K562 (cell line): ENCODE data around the gene PDLIM5.

Experiments used
- ESRRA ChIP-seq: fragments of 450-650 bp; IDR thresholded peaks from 2 replicates; pipeline ENCODE4 v1.6.1; 2014; ENCODE audit warnings: low read depth, mild to moderate bottlenecking, moderate library complexity, borderline replicate concordance
- IRF2 ChIP-seq: sonication (generic); formaldehyde crosslinking; IDR thresholded peaks from 2 replicates; pipeline ENCODE4 v1.8.1; 2022; ENCODE audit warnings: mild to moderate bottlenecking, missing genetic modification reagents
- POLR2A ChIP-seq: fragments of 450-650 bp; conservative IDR thresholded peaks from 2 replicates; pipeline ENCODE4 v1.6.1; 2016
- PRPF4 ChIP-seq: fragments of 200-400 bp; formaldehyde crosslinking; IDR thresholded peaks from one replicate; pipeline ENCODE4 v1.6.1; 2017; ENCODE audit warnings: low read length, low read depth, mild to moderate bottlenecking; ENCODE audit not compliant: insufficient read depth, poor library complexity, severe bottlenecking
- ZNF347 ChIP-seq: fragments of 450-650 bp; formaldehyde crosslinking; IDR thresholded peaks from 2 replicates; pipeline ENCODE4 v1.4.0; 2020; ENCODE audit warnings: low read depth, mild to moderate bottlenecking, moderate library complexity
- ZNF695 ChIP-seq: fragments of 450-650 bp; formaldehyde crosslinking; IDR thresholded peaks from 2 replicates; pipeline ENCODE4 v1.4.0; 2020; ENCODE audit warnings: mild to moderate bottlenecking, moderate library complexity
- ZSCAN32 ChIP-seq: fragments of 450-650 bp; formaldehyde crosslinking; IDR thresholded peaks from 2 replicates; pipeline ENCODE4 v1.4.0; 2020; ENCODE audit warnings: mild to moderate bottlenecking, moderate library complexity
- TF ChIP-seq, protein P1 (sequence below): sonication (generic); formaldehyde crosslinking; IDR thresholded peaks from 2 replicates; pipeline ENCODE4 v1.4.0; 2020; ENCODE audit warnings: mild to moderate bottlenecking, missing genetic modification reagents
- TF ChIP-seq, protein P2 (sequence below), 3 experiments: IDR thresholded peaks in 2 of 3; conservative IDR thresholded peaks in 1 of 3; 2 replicates each; pipeline ENCODE4 v1.5.1; 2011 to 2012; ENCODE audit warnings: low read length in 3 of 3, mild to moderate bottlenecking in 3 of 3, control low read depth in 2 of 3, improper control_type of control experiment in 1 of 3, inconsistent platforms in 1 of 3, low read depth in 1 of 3, mixed read lengths in 1 of 3, moderate library complexity in 1 of 3; ENCODE audit not compliant: insufficient read depth in 2 of 3
- TF ChIP-seq, protein P3 (sequence below), 2 experiments: fragments of 200-800 bp in 1 of 2; sonication (Bioruptor generic) in 1 of 2; sonication (generic) in 1 of 2; formaldehyde crosslinking in 1 of 2; IDR thresholded peaks in 1 of 2; conservative IDR thresholded peaks in 1 of 2; 2 replicates each; pipeline versions ENCODE4 v1.5.0 to v1.6.1; 2016 to 2020; ENCODE audit warnings: missing compliant biosample characterization in 1 of 2, missing genetic modification characterization in 1 of 2, missing genetic modification reagents in 1 of 2
- TF ChIP-seq, protein P4 (sequence below): fragments of 250-450 bp; sonication (Bioruptor Pico); IDR thresholded peaks from 2 replicates; pipeline ENCODE4 v1.4.0; 2020; ENCODE audit warnings: mild to moderate bottlenecking
- TF ChIP-seq, protein P5 (sequence below): fragments of 250-450 bp; sonication (Bioruptor Pico); IDR thresholded peaks from 2 replicates; pipeline ENCODE4 v1.4.0; 2020; ENCODE audit warnings: mild to moderate bottlenecking, moderate library complexity
- TF ChIP-seq, protein P6 (sequence below): fragments of 250-450 bp; sonication (Bioruptor Pico); IDR thresholded peaks from 2 replicates; pipeline ENCODE4 v1.4.0; 2020; ENCODE audit warnings: mild to moderate bottlenecking, moderate library complexity
- TF ChIP-seq, protein P7 (sequence below): fragments of 150-350 bp; IDR thresholded peaks from 2 replicates; pipeline ENCODE4 v1.6.1; 2014; ENCODE audit warnings: low read depth, mild to moderate bottlenecking, low read length, borderline replicate concordance

DNA sequence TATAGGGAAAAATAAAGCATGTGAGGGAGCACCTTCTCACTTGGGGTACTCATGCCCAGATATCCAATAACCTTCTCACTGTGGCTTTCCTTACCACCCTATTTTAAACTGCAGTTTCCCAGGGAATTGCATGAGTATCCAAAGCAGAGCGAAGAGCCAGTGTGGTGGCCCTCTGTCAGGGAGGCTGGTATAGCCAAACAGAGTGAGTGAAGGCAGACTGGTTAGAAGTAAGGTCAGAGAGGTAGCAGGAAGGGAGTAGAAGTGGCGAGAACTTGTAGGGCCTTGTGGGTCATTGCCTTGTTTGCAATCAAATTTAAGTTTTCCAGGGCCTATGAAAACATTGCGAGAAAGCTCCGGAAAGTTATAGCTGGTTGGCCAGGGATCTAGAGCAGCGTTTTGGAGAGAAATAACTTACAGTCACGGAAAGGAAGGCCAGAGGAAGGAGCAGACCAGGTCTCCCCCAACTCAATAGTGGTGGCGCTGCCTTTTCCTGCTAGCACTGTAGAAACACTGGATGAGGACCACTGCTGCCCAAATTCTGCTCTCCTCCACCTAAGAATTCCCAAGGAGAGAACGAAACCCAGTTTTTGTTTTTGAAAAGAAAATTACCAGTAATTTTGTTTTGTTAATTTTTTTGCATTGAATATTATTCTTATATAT, 77.2 kb downstream of the PDLIM5 start:
- TF ChIP-seq ZSCAN32: no peak
- TF ChIP-seq, protein P1, sequence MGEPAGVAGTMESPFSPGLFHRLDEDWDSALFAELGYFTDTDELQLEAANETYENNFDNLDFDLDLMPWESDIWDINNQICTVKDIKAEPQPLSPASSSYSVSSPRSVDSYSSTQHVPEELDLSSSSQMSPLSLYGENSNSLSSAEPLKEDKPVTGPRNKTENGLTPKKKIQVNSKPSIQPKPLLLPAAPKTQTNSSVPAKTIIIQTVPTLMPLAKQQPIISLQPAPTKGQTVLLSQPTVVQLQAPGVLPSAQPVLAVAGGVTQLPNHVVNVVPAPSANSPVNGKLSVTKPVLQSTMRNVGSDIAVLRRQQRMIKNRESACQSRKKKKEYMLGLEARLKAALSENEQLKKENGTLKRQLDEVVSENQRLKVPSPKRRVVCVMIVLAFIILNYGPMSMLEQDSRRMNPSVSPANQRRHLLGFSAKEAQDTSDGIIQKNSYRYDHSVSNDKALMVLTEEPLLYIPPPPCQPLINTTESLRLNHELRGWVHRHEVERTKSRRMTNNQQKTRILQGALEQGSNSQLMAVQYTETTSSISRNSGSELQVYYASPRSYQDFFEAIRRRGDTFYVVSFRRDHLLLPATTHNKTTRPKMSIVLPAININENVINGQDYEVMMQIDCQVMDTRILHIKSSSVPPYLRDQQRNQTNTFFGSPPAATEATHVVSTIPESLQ: no peak
- TF ChIP-seq, protein P2, sequence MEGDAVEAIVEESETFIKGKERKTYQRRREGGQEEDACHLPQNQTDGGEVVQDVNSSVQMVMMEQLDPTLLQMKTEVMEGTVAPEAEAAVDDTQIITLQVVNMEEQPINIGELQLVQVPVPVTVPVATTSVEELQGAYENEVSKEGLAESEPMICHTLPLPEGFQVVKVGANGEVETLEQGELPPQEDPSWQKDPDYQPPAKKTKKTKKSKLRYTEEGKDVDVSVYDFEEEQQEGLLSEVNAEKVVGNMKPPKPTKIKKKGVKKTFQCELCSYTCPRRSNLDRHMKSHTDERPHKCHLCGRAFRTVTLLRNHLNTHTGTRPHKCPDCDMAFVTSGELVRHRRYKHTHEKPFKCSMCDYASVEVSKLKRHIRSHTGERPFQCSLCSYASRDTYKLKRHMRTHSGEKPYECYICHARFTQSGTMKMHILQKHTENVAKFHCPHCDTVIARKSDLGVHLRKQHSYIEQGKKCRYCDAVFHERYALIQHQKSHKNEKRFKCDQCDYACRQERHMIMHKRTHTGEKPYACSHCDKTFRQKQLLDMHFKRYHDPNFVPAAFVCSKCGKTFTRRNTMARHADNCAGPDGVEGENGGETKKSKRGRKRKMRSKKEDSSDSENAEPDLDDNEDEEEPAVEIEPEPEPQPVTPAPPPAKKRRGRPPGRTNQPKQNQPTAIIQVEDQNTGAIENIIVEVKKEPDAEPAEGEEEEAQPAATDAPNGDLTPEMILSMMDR (IDR thresholded peaks at IDR 0.05 in 2 of 3, conservative IDR thresholded peaks at IDR 0.05 in 1 of 3; ENCODE audit: insufficient read depth in 2 of 3, low read depth in 1 of 3, low read length in 3 of 3): no peak
- TF ChIP-seq, protein P3, sequence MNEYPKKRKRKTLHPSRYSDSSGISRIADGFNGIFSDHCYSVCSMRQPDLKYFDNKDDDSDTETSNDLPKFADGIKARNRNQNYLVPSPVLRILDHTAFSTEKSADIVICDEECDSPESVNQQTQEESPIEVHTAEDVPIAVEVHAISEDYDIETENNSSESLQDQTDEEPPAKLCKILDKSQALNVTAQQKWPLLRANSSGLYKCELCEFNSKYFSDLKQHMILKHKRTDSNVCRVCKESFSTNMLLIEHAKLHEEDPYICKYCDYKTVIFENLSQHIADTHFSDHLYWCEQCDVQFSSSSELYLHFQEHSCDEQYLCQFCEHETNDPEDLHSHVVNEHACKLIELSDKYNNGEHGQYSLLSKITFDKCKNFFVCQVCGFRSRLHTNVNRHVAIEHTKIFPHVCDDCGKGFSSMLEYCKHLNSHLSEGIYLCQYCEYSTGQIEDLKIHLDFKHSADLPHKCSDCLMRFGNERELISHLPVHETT (CRISPR knock-in tag; conservative IDR thresholded peaks at IDR 0.05 in 1 of 2, IDR thresholded peaks at IDR 0.05 in 1 of 2): no peak
- TF ChIP-seq, protein P4, sequence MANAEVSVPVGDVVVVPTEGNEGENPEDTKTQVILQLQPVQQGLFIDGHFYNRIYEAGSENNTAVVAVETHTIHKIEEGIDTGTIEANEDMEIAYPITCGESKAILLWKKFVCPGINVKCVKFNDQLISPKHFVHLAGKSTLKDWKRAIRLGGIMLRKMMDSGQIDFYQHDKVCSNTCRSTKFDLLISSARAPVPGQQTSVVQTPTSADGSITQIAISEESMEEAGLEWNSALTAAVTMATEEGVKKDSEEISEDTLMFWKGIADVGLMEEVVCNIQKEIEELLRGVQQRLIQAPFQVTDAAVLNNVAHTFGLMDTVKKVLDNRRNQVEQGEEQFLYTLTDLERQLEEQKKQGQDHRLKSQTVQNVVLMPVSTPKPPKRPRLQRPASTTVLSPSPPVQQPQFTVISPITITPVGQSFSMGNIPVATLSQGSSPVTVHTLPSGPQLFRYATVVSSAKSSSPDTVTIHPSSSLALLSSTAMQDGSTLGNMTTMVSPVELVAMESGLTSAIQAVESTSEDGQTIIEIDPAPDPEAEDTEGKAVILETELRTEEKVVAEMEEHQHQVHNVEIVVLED (CRISPR knock-in tag): no peak
- TF ChIP-seq ZNF695: no peak
- TF ChIP-seq ZNF347 (CRISPR knock-in tag): no peak
- TF ChIP-seq, protein P5, sequence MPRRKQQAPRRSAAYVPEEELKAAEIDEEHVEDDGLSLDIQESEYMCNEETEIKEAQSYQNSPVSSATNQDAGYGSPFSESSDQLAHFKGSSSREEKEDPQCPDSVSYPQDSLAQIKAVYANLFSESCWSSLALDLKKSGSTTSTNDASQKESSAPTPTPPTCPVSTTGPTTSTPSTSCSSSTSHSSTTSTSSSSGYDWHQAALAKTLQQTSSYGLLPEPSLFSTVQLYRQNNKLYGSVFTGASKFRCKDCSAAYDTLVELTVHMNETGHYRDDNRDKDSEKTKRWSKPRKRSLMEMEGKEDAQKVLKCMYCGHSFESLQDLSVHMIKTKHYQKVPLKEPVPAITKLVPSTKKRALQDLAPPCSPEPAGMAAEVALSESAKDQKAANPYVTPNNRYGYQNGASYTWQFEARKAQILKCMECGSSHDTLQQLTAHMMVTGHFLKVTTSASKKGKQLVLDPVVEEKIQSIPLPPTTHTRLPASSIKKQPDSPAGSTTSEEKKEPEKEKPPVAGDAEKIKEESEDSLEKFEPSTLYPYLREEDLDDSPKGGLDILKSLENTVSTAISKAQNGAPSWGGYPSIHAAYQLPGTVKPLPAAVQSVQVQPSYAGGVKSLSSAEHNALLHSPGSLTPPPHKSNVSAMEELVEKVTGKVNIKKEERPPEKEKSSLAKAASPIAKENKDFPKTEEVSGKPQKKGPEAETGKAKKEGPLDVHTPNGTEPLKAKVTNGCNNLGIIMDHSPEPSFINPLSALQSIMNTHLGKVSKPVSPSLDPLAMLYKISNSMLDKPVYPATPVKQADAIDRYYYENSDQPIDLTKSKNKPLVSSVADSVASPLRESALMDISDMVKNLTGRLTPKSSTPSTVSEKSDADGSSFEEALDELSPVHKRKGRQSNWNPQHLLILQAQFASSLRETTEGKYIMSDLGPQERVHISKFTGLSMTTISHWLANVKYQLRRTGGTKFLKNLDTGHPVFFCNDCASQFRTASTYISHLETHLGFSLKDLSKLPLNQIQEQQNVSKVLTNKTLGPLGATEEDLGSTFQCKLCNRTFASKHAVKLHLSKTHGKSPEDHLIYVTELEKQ (CRISPR knock-in tag): no peak
- TF ChIP-seq PRPF4: no peak
- TF ChIP-seq, protein P6, sequence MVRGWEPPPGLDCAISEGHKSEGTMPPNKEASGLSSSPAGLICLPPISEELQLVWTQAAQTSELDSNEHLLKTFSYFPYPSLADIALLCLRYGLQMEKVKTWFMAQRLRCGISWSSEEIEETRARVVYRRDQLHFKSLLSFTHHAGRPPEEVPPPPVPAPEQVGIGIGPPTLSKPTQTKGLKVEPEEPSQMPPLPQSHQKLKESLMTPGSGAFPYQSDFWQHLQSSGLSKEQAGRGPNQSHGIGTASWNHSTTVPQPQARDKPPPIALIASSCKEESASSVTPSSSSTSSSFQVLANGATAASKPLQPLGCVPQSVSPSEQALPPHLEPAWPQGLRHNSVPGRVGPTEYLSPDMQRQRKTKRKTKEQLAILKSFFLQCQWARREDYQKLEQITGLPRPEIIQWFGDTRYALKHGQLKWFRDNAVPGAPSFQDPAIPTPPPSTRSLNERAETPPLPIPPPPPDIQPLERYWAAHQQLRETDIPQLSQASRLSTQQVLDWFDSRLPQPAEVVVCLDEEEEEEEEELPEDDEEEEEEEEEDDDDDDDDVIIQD: no peak
- no peak for TF ChIP-seq POLR2A
- no peak for TF ChIP-seq ESRRA
- TF ChIP-seq, protein P7, sequence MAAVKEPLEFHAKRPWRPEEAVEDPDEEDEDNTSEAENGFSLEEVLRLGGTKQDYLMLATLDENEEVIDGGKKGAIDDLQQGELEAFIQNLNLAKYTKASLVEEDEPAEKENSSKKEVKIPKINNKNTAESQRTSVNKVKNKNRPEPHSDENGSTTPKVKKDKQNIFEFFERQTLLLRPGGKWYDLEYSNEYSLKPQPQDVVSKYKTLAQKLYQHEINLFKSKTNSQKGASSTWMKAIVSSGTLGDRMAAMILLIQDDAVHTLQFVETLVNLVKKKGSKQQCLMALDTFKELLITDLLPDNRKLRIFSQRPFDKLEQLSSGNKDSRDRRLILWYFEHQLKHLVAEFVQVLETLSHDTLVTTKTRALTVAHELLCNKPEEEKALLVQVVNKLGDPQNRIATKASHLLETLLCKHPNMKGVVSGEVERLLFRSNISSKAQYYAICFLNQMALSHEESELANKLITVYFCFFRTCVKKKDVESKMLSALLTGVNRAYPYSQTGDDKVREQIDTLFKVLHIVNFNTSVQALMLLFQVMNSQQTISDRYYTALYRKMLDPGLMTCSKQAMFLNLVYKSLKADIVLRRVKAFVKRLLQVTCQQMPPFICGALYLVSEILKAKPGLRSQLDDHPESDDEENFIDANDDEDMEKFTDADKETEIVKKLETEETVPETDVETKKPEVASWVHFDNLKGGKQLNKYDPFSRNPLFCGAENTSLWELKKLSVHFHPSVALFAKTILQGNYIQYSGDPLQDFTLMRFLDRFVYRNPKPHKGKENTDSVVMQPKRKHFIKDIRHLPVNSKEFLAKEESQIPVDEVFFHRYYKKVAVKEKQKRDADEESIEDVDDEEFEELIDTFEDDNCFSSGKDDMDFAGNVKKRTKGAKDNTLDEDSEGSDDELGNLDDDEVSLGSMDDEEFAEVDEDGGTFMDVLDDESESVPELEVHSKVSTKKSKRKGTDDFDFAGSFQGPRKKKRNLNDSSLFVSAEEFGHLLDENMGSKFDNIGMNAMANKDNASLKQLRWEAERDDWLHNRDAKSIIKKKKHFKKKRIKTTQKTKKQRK: no peak
- no peak for TF ChIP-seq IRF2 (CRISPR knock-in tag)
